ENCODE results near the gene FXYD2. TPM values are rescaled to one million over a fixed set of nuclear protein-coding genes. Genes with fewer than 3 reads are reported as not detected.

FXYD2 gene
- total and polyA plus RNA-seq, 2 donors (not counting 1 experiment from before 2014, with no cell fraction given), result 0.18 to 0.33 TPM

- H3K36me3 ChIP-seq (ENCODE audit: control insufficient read depth, insufficient read depth, low read length), result no peaks in the 10 kb centered on the region
- no peak overlapping the region for H2AFZ ChIP-seq (ENCODE audit: low read length)
- peaks cover 25% of the 10 kb centered on the region for H3K27me3 ChIP-seq (ENCODE audit: control insufficient read depth, insufficient read depth, low read length)
- H3K27ac ChIP-seq (ENCODE audit: insufficient read depth, low read length), result no peak overlapping the region
- no peak overlapping the region for H3K4me2 ChIP-seq (ENCODE audit: extremely low read depth, insufficient read depth, low read length)
- no peaks in the 10 kb centered on the region for H3K9me3 ChIP-seq (ENCODE audit: control insufficient read depth, insufficient read depth, low read depth, low read length)
- no peaks in the 10 kb centered on the region for H3K79me2 ChIP-seq (ENCODE audit: control insufficient read depth, insufficient read depth, low read length)
- H3K4me3 ChIP-seq (replicated peaks in 1 of 4; ENCODE audit: control extremely low read depth in 1 of 4, insufficient read depth in 1 of 4, low read depth in 3 of 4, low read length in 4 of 4), result no peak overlapping the region
- TF ChIP-seq EZH2 (IDR thresholded peaks at IDR 0.05; ENCODE audit: low read length, missing control alignments) (no peak), CTCF (conservative IDR thresholded peaks at IDR 0.05 in 1 of 2, IDR thresholded peaks at IDR 0.05 in 1 of 2; ENCODE audit: low read depth in 1 of 2, low read length in 2 of 2) (no peak)
- H4K20me1 ChIP-seq (ENCODE audit: control insufficient read depth, extremely low read depth, insufficient read depth, low read length), result no peaks in the 10 kb centered on the region
- no peak for DNase-seq (ENCODE audit: low read depth in 2 of 2)
- no peak overlapping the region for H3K9ac ChIP-seq (ENCODE audit: insufficient read depth, low read length)
- H3K4me1 ChIP-seq (ENCODE audit: control insufficient read depth, extremely low read depth, insufficient read depth, low read length), result no peaks in the 10 kb centered on the region
Observed at GRCh38 chr11:117795638-117796455, 28.7 kb downstream of the FXYD2 start.

GRCh38 chr11:117794772-117795629 lies 29.5 kb downstream of the FXYD2 start:
- Histone ChIP-seq H3K4me1 (ENCODE audit: control insufficient read depth, extremely low read depth, insufficient read depth, low read length) (no peaks in the 10 kb centered on the region), H3K4me3 (replicated peaks in 1 of 4; ENCODE audit: control extremely low read depth in 1 of 4, insufficient read depth in 1 of 4, low read depth in 3 of 4, low read length in 4 of 4) (no peak overlapping the region), H2AFZ (ENCODE audit: low read length) (no peak overlapping the region), H3K9me3 (ENCODE audit: control insufficient read depth, insufficient read depth, low read depth, low read length) (no peaks in the 10 kb centered on the region), H3K9ac (ENCODE audit: insufficient read depth, low read length) (no peak overlapping the region), H3K27me3 (ENCODE audit: control insufficient read depth, insufficient read depth, low read length) (peaks cover 25% of the 10 kb centered on the region), H3K4me2 (ENCODE audit: extremely low read depth, insufficient read depth, low read length) (no peak overlapping the region), H3K79me2 (ENCODE audit: control insufficient read depth, insufficient read depth, low read length) (no peaks in the 10 kb centered on the region), H3K27ac (ENCODE audit: insufficient read depth, low read length) (no peak overlapping the region), H3K36me3 (ENCODE audit: control insufficient read depth, insufficient read depth, low read length) (no peaks in the 10 kb centered on the region), H4K20me1 (ENCODE audit: control insufficient read depth, extremely low read depth, insufficient read depth, low read length) (no peaks in the 10 kb centered on the region)
- TF ChIP-seq EZH2 (IDR thresholded peaks at IDR 0.05; ENCODE audit: low read length, missing control alignments), result no peak
- no peak for TF ChIP-seq CTCF (conservative IDR thresholded peaks at IDR 0.05 in 1 of 2, IDR thresholded peaks at IDR 0.05 in 1 of 2; ENCODE audit: low read depth in 1 of 2, low read length in 2 of 2)
- DNase-seq (ENCODE audit: low read depth in 2 of 2), result no peak

GRCh38 chr11:117794135-117794534 lies 30.4 kb downstream of the FXYD2 start:
- peaks cover 25% of the 10 kb centered on the region for H3K27me3 ChIP-seq (ENCODE audit: control insufficient read depth, insufficient read depth, low read length)
- H3K4me1 ChIP-seq (ENCODE audit: control insufficient read depth, extremely low read depth, insufficient read depth, low read length), result no peaks in the 10 kb centered on the region
- DNase-seq (ENCODE audit: low read depth in 2 of 2), result no peak
- no peaks in the 10 kb centered on the region for H4K20me1 ChIP-seq (ENCODE audit: control insufficient read depth, extremely low read depth, insufficient read depth, low read length)
- H3K36me3 ChIP-seq (ENCODE audit: control insufficient read depth, insufficient read depth, low read length), result no peaks in the 10 kb centered on the region
- no peaks in the 10 kb centered on the region for H3K9me3 ChIP-seq (ENCODE audit: control insufficient read depth, insufficient read depth, low read depth, low read length)
- TF ChIP-seq EZH2 (IDR thresholded peaks at IDR 0.05; ENCODE audit: low read length, missing control alignments) (no peak), CTCF (conservative IDR thresholded peaks at IDR 0.05 in 1 of 2, IDR thresholded peaks at IDR 0.05 in 1 of 2; ENCODE audit: low read depth in 1 of 2, low read length in 2 of 2) (no peak)
- H3K79me2 ChIP-seq (ENCODE audit: control insufficient read depth, insufficient read depth, low read length), result no peaks in the 10 kb centered on the region
- H2AFZ ChIP-seq (ENCODE audit: low read length), result no peak overlapping the region
- no peak overlapping the region for H3K27ac ChIP-seq (ENCODE audit: insufficient read depth, low read length)
- H3K4me2 ChIP-seq (ENCODE audit: extremely low read depth, insufficient read depth, low read length), result no peak overlapping the region
- no peak overlapping the region for H3K4me3 ChIP-seq (replicated peaks in 1 of 4; ENCODE audit: control extremely low read depth in 1 of 4, insufficient read depth in 1 of 4, low read depth in 3 of 4, low read length in 4 of 4)
- no peak overlapping the region for H3K9ac ChIP-seq (ENCODE audit: insufficient read depth, low read length)
